GM21737 (cell line): ENCODE results near the gene FYCO1.
"Not testable (repeated sequence)": the region's sequence is repeated elsewhere in the genome, so short reads cannot be mapped to it uniquely, and the experiment has no call there.

Experiments used
- ATAC-seq: cut with Tn5 transposase; IDR thresholded peaks from one replicate; pipeline ENCODE4 v1.9.1; 2021; ENCODE audit warnings: mild to moderate bottlenecking, moderate library complexity; ENCODE audit not compliant: unreplicated experiment

The FYCO1 gene

DNA sequence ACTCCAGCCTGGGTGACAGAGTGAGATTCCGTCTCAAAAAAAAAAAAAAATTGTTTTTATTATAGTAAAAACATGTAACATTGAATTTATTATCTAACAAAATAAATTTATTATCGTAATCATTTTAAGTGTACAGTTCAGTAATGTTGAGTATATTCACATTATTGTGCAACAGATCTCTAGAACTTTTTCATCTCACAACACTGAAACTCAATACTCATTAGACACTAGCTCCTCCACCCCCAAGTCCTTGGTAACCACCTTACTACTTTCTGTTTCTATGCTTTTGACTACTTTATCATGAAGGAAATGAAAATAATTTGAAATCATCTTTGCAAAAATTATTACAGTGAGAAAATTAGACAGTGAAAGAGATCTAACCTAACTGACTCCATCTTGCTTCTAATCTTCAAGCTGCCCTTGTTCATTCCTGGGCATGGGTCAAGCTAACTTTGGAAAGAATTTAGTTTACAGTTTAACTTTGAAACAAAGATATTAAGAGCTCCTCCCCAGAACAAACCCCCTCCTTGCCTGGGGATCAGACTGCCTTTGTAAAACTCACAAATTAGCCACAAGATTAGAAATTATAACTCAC, 15.0 kb upstream of the FYCO1 start:
- no peak for ATAC-seq

- no peak for ATAC-seq
Measured at GRCh38 chr3:46008058-46008457, 12.4 kb upstream of the FYCO1 start.

DNA sequence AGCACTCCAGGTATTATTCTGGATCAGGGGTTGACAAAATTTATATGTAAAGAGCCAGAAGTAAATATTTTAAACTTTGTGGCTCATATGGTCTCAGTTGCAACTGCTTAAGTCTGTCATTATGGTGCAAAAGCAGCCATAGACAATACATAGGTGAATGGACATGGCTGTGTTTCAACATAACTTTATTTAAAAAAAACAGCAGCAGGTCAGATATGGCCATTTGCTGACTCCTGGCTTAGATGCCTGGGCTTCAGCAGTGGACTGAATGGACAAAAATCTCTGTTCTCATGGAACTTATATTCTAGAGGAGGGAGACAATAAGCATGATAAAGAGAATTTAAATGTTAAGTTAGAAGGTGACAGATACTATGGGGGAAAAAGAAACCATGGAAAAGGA, 11.7 kb upstream of the FYCO1 start:
- ATAC-seq, result no peak

DNA sequence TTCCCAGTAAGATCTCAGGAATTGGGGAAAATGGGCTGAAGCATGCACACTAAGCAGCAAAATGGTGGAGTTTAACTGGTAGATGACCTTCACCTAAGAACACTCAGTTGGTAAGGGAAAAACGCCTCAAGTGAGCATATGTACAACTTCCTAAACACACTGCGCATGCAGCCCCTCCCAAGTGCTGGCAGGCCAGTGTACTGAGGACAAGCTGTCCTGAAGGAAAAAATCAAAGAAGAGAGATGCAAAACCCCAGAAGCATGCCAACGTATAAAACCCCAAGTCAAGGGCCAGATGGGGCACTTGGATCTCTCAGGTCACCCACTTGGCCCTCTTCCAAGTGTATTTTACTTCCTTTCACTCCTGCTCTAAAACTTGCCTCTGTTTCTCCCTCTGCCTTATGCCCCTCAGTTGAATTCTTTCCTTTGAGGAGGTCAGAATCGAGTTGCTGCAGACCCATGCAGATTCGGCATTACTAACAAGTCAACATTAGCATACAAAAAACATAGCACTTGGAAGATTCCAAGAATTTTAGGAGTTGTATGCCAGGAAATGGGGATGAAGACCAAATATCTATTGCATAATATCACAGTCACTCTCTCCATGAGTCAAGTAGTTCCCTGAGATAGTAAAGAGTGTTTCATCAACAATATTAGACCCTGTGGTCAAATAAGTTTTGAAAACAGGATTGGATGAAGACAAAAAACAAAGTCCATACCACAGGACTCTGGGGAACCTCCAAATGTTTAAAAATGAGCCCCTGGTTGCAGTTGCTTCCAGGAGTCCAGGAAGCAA, 10.8 kb upstream of the FYCO1 start:
- ATAC-seq, result no peak

DNA sequence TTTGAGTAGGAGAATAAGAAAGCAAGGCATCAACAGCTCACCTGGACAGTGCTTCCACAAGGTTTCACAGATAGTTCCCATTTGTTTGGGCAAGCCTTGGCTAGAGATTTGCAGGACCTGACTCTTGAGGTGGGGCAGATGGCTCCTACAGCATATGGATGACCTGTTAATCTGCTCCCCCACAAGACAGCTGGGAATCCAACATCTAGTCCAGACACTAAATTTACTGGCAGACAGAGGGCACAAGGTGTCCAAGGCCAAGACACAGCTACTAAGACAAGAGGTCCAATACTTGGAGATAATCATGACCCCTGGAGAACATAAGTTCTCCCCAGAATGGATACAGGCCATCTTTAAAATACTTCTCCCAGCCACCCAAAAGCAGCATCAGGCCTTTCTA, 8.1 kb upstream of the FYCO1 start:
- not testable (repeated sequence) for ATAC-seq

GRCh38 chr3:46001178-46001577, 5.6 kb upstream of the FYCO1 start:
- ATAC-seq, result no peak

DNA sequence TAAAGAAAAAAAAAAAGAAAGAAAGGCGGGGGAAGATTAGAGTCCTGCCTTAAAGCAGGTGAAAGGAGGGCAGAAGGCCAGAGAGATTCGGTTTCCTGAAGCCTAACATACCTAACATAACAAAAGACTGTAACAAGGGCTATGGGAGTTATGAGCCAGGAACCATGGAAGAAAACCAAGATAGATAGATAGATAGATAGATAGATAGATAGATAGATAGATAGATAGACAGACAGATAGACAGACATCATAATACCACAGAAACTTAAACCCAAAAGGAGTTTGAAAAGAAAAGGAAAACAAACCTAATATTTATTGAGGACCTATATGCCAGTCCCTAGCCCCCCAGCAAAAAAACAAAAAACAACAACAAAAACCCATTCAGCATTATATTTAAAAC, 2.3 kb upstream of the FYCO1 start:
- ATAC-seq, result no peak

GRCh38 chr3:45997499-45997898, 1.9 kb upstream of the FYCO1 start:
- ATAC-seq, result not testable (repeated sequence)

- no peak for ATAC-seq
Measured at GRCh38 chr3:45994419-45995235, 997 bp downstream of the FYCO1 start.

GRCh38 chr3:45993421-45994027, 2.1 kb downstream of the FYCO1 start:
- ATAC-seq, result no peak

DNA sequence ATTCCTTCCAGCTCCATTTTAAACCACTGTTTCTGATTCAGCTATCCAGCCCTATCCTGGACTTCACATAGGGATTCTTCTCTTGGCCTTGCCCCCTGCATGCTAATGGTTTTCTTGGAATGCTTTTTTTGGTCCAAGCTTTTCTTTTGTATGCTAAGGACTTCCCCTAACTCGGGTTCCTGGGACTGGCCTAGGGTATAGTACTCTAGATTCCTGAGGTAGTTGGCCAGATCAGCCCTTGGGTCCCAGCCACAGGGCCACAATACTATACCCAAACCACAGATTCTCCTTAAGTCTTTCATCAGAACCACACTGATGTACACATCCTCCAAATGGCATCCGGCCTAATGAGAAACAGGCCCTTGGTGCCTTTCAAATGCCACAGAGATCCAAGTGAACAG, 2.8 kb downstream of the FYCO1 start:
- no peak for ATAC-seq

GRCh38 chr3:45992133-45992729, 3.4 kb downstream of the FYCO1 start:
- ATAC-seq, result no peak

- ATAC-seq, result no peak
Measured at GRCh38 chr3:45991341-45991740, 4.3 kb downstream of the FYCO1 start.

- no peak for ATAC-seq
Measured at GRCh38 chr3:45990181-45990580, 5.4 kb downstream of the FYCO1 start.

DNA sequence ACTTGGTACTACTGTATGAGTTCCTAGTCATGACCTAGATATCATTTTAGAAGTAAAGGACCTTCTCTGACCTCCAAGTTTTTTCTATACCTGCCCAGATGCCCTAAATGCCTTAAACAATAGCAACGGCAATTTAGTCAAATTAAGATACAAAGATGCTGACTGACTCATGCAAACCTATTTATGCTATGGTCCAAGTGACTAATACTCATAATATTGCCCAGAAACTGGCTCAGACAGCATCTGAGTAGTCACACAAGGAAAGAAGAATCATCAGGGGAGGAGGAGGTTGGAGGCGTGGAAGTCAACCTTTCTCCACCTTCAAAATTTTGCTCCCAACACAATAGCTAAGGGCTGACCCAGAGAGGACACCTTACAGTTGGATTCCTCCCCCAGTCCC, 6.8 kb downstream of the FYCO1 start:
- no peak for ATAC-seq

GRCh38 chr3:45988362-45988761, 7.3 kb downstream of the FYCO1 start:
- no peak for ATAC-seq

DNA sequence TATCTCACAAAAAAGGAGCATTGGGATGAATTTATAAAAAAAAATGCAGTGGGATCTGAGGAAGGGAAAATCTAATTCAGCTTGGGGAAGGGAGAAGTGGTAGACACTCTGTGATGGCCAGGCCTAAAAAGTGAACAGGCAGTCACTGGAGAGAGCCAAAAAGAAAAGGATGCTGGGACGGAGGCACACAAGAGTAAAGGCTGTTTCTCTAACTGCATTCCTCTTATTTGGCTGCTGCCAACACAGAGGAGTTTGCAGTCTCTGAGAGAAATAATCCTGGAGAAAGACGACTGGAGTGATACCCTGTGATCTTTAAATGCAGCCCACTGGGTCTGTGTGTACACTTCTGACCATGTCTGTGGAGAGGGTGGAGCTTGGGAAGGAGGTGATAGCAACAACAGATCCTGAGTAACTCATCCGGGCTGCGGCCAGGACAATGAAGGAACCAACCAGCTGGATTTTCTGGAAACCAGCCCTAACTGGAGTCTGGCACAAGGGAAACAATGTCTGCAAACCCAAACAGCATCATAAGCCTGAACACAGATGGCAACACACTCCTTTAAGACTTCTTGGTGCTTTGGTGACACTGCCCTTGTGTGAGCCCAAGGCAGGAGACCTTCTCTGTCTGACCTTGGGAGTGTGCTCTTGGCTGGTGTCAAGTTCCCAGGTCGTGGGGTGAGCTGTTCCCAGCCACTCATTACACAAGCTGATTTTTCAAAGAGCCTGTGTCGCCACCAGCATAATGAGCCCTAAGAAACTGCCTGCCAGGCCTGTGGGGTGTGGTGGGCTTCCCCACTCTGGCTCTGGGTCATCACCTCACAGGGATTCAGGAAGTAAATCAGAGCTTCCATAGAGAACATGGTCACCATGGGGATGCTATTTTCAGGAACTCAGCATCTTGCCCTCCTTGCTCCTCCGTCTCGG, 8.0 kb downstream of the FYCO1 start:
- ATAC-seq, result no peak

GRCh38 chr3:45986303-45986982, 9.2 kb downstream of the FYCO1 start:
- no peak for ATAC-seq

DNA sequence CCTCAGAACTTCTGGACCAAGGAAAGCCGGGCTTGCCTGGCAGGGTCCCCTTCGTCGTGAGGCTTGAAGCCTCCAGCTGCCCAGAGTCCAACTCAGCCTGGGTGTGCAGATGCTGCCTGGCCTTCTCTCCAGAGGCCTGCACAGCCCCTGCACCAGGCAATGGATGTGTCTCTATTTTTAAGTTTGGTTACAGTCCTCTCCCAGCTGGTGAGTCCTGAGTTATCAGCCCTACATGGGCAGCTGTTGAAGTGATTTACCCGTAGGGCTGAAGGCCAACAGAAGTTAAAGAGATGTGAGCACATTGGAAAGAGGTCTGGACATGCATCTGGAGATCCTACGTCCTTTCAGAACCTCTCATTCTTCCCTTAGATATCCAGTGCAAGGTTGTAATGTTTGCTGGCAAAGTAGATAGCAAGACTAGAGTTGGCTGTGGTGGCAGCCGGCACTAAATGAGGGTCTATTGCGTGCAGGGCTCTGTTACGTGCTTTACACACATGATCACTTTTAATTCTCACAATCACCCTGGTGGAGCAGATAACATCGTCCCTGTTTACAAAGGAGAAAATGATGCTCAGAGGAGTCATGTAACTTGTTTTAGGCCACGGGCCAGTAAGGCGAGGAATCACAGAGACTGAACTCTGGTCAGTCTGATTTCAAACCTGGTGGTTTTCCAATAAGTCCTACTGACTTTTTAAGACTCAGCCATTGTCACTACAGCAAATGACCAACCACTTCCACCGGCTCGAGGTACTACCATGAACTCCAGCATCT, 9.9 kb downstream of the FYCO1 start:
- no peak for ATAC-seq
